PC-9 (cell line): ENCODE results near the gene SDK1. TPM values are rescaled to one million over a fixed set of nuclear protein-coding genes. Genes with fewer than 3 reads are reported as not detected.

ENCODE experiments used
- BruUV-seq: library from RNA; stranded (reverse); fragments of 400-500 nt; replicated peaks from 2 replicates; lab custom pipeline; 2021; lab: Mats Ljungman, UMichigan
- CTCF ChIA-PET: fragments of 300-600 bp; sonication (Branson Sonifier 250); formaldehyde crosslinking; loops from one replicate; lab custom pipeline; 2022; ENCODE audit warnings: antibody characterized with exemption; lab: Charles Lee
- POLR2A ChIA-PET: fragments of 300-600 bp; sonication (Branson Sonifier 250); formaldehyde crosslinking; loops from one replicate; lab custom pipeline; 2022; ENCODE audit warnings: antibody characterized with exemption; ENCODE audit not compliant: unreplicated experiment; lab: Charles Lee
- DNase-seq, 2 experiments: peaks; one replicate each; pipeline versions ENCODE4 v3.0.0 to v3.0.0-alpha.2; 2015 to 2022; ENCODE audit warnings: mixed read lengths in 1 of 2
- H2AFZ ChIP-seq: fragments of 200-600 bp; sonication (generic); 2 replicates; pipeline ENCODE4 v1.8.1; 2017; ENCODE audit warnings: antibody characterized with exemption
- H3F3A ChIP-seq: fragments of 200-600 bp; sonication (generic); 2 replicates; pipeline ENCODE4 v1.8.1; 2017; ENCODE audit warnings: antibody characterized with exemption, mild to moderate bottlenecking, low read depth; ENCODE audit not compliant: insufficient read depth
- H3K27ac ChIP-seq: fragments of 200-600 bp; sonication (generic); 2 replicates; pipeline ENCODE4 v1.6.1; 2016; ENCODE audit warnings: mixed run types
- H3K27me3 ChIP-seq: fragments of 200-600 bp; sonication (generic); 2 replicates; pipeline ENCODE4 v1.6.1; 2016; ENCODE audit warnings: low read depth, mixed run types; ENCODE audit not compliant: insufficient read depth
- H3K36me3 ChIP-seq: fragments of 200-600 bp; sonication (generic); 2 replicates; pipeline ENCODE4 v1.6.1; 2016; ENCODE audit warnings: low read depth, mixed run types
- H3K4me1 ChIP-seq: fragments of 200-600 bp; sonication (generic); replicated peaks from 2 replicates; pipeline ENCODE4 v1.6.1; 2016; ENCODE audit warnings: mixed run types; ENCODE audit not compliant: insufficient read depth
- H3K4me2 ChIP-seq: fragments of 200-600 bp; sonication (generic); 2 replicates; pipeline ENCODE4 v1.6.1; 2017; ENCODE audit warnings: mixed run types
- H3K4me3 ChIP-seq: fragments of 200-600 bp; sonication (generic); 2 replicates; pipeline ENCODE4 v1.6.1; 2016; ENCODE audit warnings: mixed run types
- H3K79me2 ChIP-seq: fragments of 200-600 bp; sonication (generic); 2 replicates; pipeline ENCODE4 v1.6.1; 2017; ENCODE audit warnings: low read depth, mixed run types
- H3K9me2 ChIP-seq: fragments of 200-600 bp; sonication (generic); 2 replicates; pipeline ENCODE4 v1.8.1; 2017; ENCODE audit warnings: mild to moderate bottlenecking; ENCODE audit not compliant: insufficient read depth
- H3K9me3 ChIP-seq: fragments of 200-600 bp; sonication (generic); 2 replicates; pipeline ENCODE4 v1.8.1; 2016; ENCODE audit warnings: low read depth; ENCODE audit not compliant: insufficient read depth
- H4K20me1 ChIP-seq: fragments of 200-600 bp; sonication (generic); 2 replicates; pipeline ENCODE4 v1.8.1; 2017; ENCODE audit not compliant: insufficient read depth
- EZH2 ChIP-seq: fragments of 200-600 bp; sonication (generic); IDR thresholded peaks from 2 replicates; pipeline ENCODE4 v1.8.0; 2017; ENCODE audit warnings: antibody characterized with exemption, low read depth
- intact Hi-C: fragments of 100-400 bp; cut with micrococcal nuclease; formaldehyde crosslinking; loops from one replicate; pipeline ENCODE4 v1.10.0; 2022; ENCODE audit not compliant: unreplicated experiment
- total RNA-seq: library from RNA; stranded (reverse); gene quantifications from 2 replicates; pipeline ENCODE4 v1.2.3, GENCODE V29; 2021
- TF ChIP-seq, protein P1 (sequence below): fragments of 200-600 bp; sonication (generic); conservative IDR thresholded peaks from 2 replicates; pipeline ENCODE4 v1.6.1; 2017; ENCODE audit warnings: mixed run types, antibody characterized with exemption, mild to moderate bottlenecking, moderate library complexity

The SDK1 gene
- total RNA-seq, 1 experiment from 2014 or later = not detected

DNA sequence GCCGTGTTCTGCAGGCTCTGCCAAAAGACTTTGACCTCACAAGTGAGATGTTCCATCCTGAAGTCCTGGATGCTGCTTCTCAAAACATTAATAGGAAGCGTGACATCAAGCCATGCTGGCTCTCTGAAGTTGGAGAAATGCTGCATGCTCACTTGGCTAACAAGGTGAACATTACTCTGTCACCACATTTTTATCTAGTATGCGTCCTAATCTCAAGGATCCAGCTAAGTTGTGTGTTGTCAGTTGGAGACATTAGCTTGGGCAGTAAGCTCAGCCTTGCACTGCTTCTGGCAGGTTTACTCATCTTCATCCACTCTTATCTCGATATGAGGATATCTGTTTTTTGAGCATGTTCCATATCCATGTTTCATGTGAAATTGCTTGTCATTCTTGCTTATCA, 165.2 kb downstream of the SDK1 start:
- Histone ChIP-seq H3K4me3 (no peak overlapping the region), H3K36me3 (no peaks in the 10 kb centered on the region), H3K4me1 (no peaks in the 10 kb centered on the region), H3K79me2 (no peaks in the 10 kb centered on the region), H4K20me1 (no peaks in the 10 kb centered on the region), H3K4me2 (no peak overlapping the region), H2AFZ (no peak overlapping the region), H3K27ac (no peak overlapping the region), H3K27me3 (peaks cover 57% of the 10 kb centered on the region), H3K9me3 (no peaks in the 10 kb centered on the region), H3F3A (no peaks in the 10 kb centered on the region), H3K9me2 (no peaks in the 10 kb centered on the region)
- ChIA-PET CTCF (no interaction called here), POLR2A (no interaction called here)
- TF ChIP-seq EZH2 = no peak
- TF ChIP-seq, protein P1, sequence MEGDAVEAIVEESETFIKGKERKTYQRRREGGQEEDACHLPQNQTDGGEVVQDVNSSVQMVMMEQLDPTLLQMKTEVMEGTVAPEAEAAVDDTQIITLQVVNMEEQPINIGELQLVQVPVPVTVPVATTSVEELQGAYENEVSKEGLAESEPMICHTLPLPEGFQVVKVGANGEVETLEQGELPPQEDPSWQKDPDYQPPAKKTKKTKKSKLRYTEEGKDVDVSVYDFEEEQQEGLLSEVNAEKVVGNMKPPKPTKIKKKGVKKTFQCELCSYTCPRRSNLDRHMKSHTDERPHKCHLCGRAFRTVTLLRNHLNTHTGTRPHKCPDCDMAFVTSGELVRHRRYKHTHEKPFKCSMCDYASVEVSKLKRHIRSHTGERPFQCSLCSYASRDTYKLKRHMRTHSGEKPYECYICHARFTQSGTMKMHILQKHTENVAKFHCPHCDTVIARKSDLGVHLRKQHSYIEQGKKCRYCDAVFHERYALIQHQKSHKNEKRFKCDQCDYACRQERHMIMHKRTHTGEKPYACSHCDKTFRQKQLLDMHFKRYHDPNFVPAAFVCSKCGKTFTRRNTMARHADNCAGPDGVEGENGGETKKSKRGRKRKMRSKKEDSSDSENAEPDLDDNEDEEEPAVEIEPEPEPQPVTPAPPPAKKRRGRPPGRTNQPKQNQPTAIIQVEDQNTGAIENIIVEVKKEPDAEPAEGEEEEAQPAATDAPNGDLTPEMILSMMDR = no peak
- intact Hi-C loops = no loop called here
- no peak for DNase-seq
- no TSS peak for BruUV-seq

DNA sequence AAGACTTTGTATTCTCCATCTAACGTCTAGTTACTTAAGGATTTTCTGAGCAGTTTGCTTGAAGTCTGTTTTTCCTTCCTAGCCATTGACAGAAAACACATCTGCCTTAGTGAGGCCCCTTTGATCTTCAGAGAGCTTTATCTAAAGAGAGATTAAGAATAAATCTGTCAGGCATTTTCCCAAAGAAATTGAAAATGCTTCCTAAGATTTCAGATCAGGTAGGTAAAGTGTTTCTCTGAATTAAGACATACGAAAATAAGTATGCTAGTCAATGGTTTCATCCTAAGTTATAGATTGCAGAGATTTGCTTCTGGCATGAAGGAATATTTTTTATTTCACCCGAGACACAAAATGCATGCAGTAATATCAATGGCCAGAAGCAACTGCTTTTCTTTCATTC, 168.6 kb downstream of the SDK1 start:
- no peak for TF ChIP-seq EZH2
- TF ChIP-seq, protein P1 = no peak
- POLR2A ChIA-PET = no interaction called here
- no TSS peak for BruUV-seq
- Histone ChIP-seq H3K4me1 (no peaks in the 10 kb centered on the region), H2AFZ (no peak overlapping the region), H3K9me2 (no peaks in the 10 kb centered on the region), H3K27ac (no peak overlapping the region), H3K4me3 (no peak overlapping the region), H3F3A (no peaks in the 10 kb centered on the region), H4K20me1 (no peaks in the 10 kb centered on the region), H3K4me2 (no peak overlapping the region), H3K79me2 (no peaks in the 10 kb centered on the region), H3K9me3 (no peaks in the 10 kb centered on the region), H3K36me3 (no peaks in the 10 kb centered on the region), H3K27me3 (peaks cover 53% of the 10 kb centered on the region)
- intact Hi-C loops = no loop called here
- CTCF ChIA-PET = no interaction called here
- DNase-seq = no peak

DNA sequence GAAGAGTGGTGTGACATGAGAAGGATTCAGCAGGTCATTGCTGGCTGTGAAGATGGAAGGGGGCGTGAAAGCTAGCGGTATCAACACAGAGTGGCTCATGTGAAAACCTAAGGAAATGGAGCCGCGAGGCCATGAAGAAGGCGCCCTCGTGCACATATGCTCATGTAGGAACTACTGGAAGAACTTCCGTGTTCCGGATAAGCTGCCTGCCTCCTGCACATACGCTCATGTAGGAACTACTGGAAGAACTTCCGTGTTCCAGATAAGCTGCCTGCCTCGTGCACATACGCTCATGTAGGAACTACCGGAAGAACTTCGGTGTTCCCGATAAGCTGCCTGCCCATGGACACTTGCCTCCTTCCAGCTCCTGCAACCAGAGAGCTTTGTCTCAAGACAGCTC, 179.1 kb downstream of the SDK1 start:
- BruUV-seq = no TSS peak
- no peak overlapping the region for H3K4me2 ChIP-seq
- intact Hi-C loops = loop anchor here (10.0 kb wide), 1 partner anchor 125 kb away; no protein-coding TSS in a partner anchor
- H2AFZ ChIP-seq = no peak overlapping the region
- no peak overlapping the region for H3K4me3 ChIP-seq
- H3K4me1 ChIP-seq = no peaks in the 10 kb centered on the region
- ChIA-PET POLR2A (no interaction called here), CTCF (no interaction called here)
- TF ChIP-seq, protein P1 = no peak
- no peak for TF ChIP-seq EZH2
- no peak for DNase-seq
- H4K20me1 ChIP-seq = no peaks in the 10 kb centered on the region
- H3K9me2 ChIP-seq = no peaks in the 10 kb centered on the region; the same call in 1 of the 2 replicates
- H3K79me2 ChIP-seq = no peaks in the 10 kb centered on the region
- peaks cover 36% of the 10 kb centered on the region; the same call in 1 of the 2 replicates for H3K27me3 ChIP-seq
- H3K36me3 ChIP-seq = no peaks in the 10 kb centered on the region
- H3K27ac ChIP-seq = no peak overlapping the region
- no peaks in the 10 kb centered on the region for H3F3A ChIP-seq
- no peaks in the 10 kb centered on the region for H3K9me3 ChIP-seq
